WTC11 (cell line): ENCODE data around the gene NOP9. TPM values are rescaled to one million over a fixed set of nuclear protein-coding genes. Genes with fewer than 3 reads are reported as not detected.

Source experiments
- ATAC-seq: fragments of 200-7000 bp; cut with Tn5 transposase; 2 replicates; pipeline ENCODE4 v1.10.0; 2021; ENCODE audit warnings: mild to moderate bottlenecking, moderate library complexity
- CTCF ChIA-PET: fragments of 300-600 bp; sonication (Branson Sonifier 250); formaldehyde crosslinking; loops from one replicate; lab custom pipeline; 2021; ENCODE audit warnings: antibody characterized with exemption; lab: Charles Lee
- POLR2A ChIA-PET: fragments of 350-600 bp; sonication (Branson Sonifier 250); formaldehyde crosslinking; loops from one replicate; lab custom pipeline; 2021; ENCODE audit warnings: antibody characterized with exemption; lab: Charles Lee
- DNase-seq: peaks from one replicate; pipeline ENCODE4 v3.0.0; 2021; ENCODE audit warnings: low spot score
- H3K27ac Mint-ChIP-seq: 2 replicates; pipeline ENCODE4 v1.8.0; 2021; ENCODE audit warnings: mixed read lengths
- H3K27me3 Mint-ChIP-seq: 2 replicates; pipeline ENCODE4 v1.8.0; 2021; ENCODE audit warnings: low read depth, mild to moderate bottlenecking, moderate library complexity, mixed read lengths
- H3K36me3 Mint-ChIP-seq: 2 replicates; pipeline ENCODE4 v1.8.0; 2021; ENCODE audit warnings: mixed read lengths
- H3K4me1 Mint-ChIP-seq: 2 replicates; pipeline ENCODE4 v1.8.0; 2022; ENCODE audit warnings: mixed read lengths
- H3K4me3 Mint-ChIP-seq: 2 replicates; pipeline ENCODE4 v1.8.0; 2021; ENCODE audit warnings: mild to moderate bottlenecking, moderate library complexity, mixed read lengths
- H3K9me3 Mint-ChIP-seq: 2 replicates; pipeline ENCODE4 v1.8.0; 2021; ENCODE audit warnings: mixed read lengths
- CREB1 ChIP-seq: sonication (generic); formaldehyde crosslinking; IDR thresholded peaks from 2 replicates; pipeline ENCODE4 v1.8.0; 2023; ENCODE audit warnings: mild to moderate bottlenecking, missing genetic modification reagents
- ESRRA ChIP-seq: sonication (generic); formaldehyde crosslinking; IDR thresholded peaks from 2 replicates; pipeline ENCODE4 v1.8.1; 2022; ENCODE audit warnings: mild to moderate bottlenecking, missing genetic modification reagents, borderline replicate concordance
- FOXJ3 ChIP-seq: sonication (generic); formaldehyde crosslinking; IDR thresholded peaks from 2 replicates; pipeline ENCODE4 v1.9.0; 2021; ENCODE audit warnings: missing genetic modification reagents, mild to moderate bottlenecking, borderline replicate concordance
- GABPB1 ChIP-seq: sonication (generic); formaldehyde crosslinking; IDR thresholded peaks from 2 replicates; pipeline ENCODE4 v1.8.1; 2023; ENCODE audit warnings: mild to moderate bottlenecking, missing genetic modification reagents
- KAT7 ChIP-seq: sonication (generic); formaldehyde crosslinking; IDR thresholded peaks from 2 replicates; pipeline ENCODE4 v1.8.1; 2023; ENCODE audit warnings: missing genetic modification reagents, mild to moderate bottlenecking, borderline replicate concordance
- NR1H2 ChIP-seq: sonication (generic); formaldehyde crosslinking; IDR thresholded peaks from 2 replicates; pipeline ENCODE4 v1.9.0; 2021; ENCODE audit warnings: mild to moderate bottlenecking, moderate library complexity, missing genetic modification reagents
- OVOL2 ChIP-seq: fragments of 250-450 bp; sonication (Bioruptor Pico); IDR thresholded peaks from 2 replicates; pipeline ENCODE4 v1.9.0; 2021; ENCODE audit warnings: mild to moderate bottlenecking, borderline replicate concordance
- PRRX2 ChIP-seq: fragments of 250-450 bp; sonication (Bioruptor Pico); IDR thresholded peaks from 2 replicates; pipeline ENCODE4 v1.8.0; 2021; ENCODE audit warnings: mild to moderate bottlenecking
- ZNF219 ChIP-seq: sonication (generic); formaldehyde crosslinking; IDR thresholded peaks from 2 replicates; pipeline ENCODE4 v1.8.0; 2023; ENCODE audit warnings: missing genetic modification reagents, mild to moderate bottlenecking, borderline replicate concordance
- ZNF263 ChIP-seq: sonication (generic); formaldehyde crosslinking; IDR thresholded peaks from 2 replicates; pipeline ENCODE4 v1.8.1; 2022; ENCODE audit warnings: low read depth, mild to moderate bottlenecking, moderate library complexity, missing genetic modification reagents
- ZNF317 ChIP-seq: sonication (generic); formaldehyde crosslinking; IDR thresholded peaks from 2 replicates; pipeline ENCODE4 v1.8.1; 2023; ENCODE audit warnings: low read depth, mild to moderate bottlenecking, moderate library complexity, missing genetic modification reagents, borderline replicate concordance
- ZNF396 ChIP-seq: fragments of 250-450 bp; sonication (Bioruptor Pico); IDR thresholded peaks from 2 replicates; pipeline ENCODE4 v1.8.0; 2021; ENCODE audit warnings: mild to moderate bottlenecking, moderate library complexity, borderline replicate concordance
- total RNA-seq: library from RNA; stranded (reverse); gene quantifications from 3 replicates; pipeline ENCODE4 v1.2.3, GENCODE V29; 2021
- TF ChIP-seq, protein P1 (sequence below): fragments of 250-450 bp; sonication (Bioruptor Pico); IDR thresholded peaks from 2 replicates; pipeline ENCODE4 v2.1.2; 2022; ENCODE audit warnings: mild to moderate bottlenecking, moderate library complexity
- TF ChIP-seq, protein P2 (sequence below): sonication (generic); formaldehyde crosslinking; conservative IDR thresholded peaks from 2 replicates; pipeline ENCODE4 v1.8.1; 2023; ENCODE audit warnings: mild to moderate bottlenecking, low read depth, missing genetic modification reagents, moderate library complexity
- TF ChIP-seq, protein P3 (sequence below): sonication (generic); formaldehyde crosslinking; IDR thresholded peaks from 2 replicates; pipeline ENCODE4 v1.8.1; 2022; ENCODE audit warnings: mild to moderate bottlenecking, missing genetic modification reagents, moderate library complexity, borderline replicate concordance
- TF ChIP-seq, protein P4 (sequence below): sonication (generic); formaldehyde crosslinking; IDR thresholded peaks from 2 replicates; pipeline ENCODE4 v1.8.1; 2022; ENCODE audit warnings: mild to moderate bottlenecking, moderate library complexity, missing genetic modification reagents
- TF ChIP-seq, protein P5 (sequence below): sonication (generic); formaldehyde crosslinking; IDR thresholded peaks from 2 replicates; pipeline ENCODE4 v1.8.1; 2022; ENCODE audit warnings: missing genetic modification reagents, borderline replicate concordance
- TF ChIP-seq, protein P6 (sequence below): sonication (generic); formaldehyde crosslinking; conservative IDR thresholded peaks from 2 replicates; pipeline ENCODE4 v1.8.1; 2022; ENCODE audit warnings: mild to moderate bottlenecking, missing genetic modification reagents
- TF ChIP-seq, protein P7 (sequence below): fragments of 250-450 bp; sonication (Bioruptor Pico); IDR thresholded peaks from 2 replicates; pipeline ENCODE4 v1.9.0; 2021; ENCODE audit warnings: mild to moderate bottlenecking

Gene NOP9
- total RNA-seq, 1 experiment from 2014 or later: 44.4 TPM

DNA sequence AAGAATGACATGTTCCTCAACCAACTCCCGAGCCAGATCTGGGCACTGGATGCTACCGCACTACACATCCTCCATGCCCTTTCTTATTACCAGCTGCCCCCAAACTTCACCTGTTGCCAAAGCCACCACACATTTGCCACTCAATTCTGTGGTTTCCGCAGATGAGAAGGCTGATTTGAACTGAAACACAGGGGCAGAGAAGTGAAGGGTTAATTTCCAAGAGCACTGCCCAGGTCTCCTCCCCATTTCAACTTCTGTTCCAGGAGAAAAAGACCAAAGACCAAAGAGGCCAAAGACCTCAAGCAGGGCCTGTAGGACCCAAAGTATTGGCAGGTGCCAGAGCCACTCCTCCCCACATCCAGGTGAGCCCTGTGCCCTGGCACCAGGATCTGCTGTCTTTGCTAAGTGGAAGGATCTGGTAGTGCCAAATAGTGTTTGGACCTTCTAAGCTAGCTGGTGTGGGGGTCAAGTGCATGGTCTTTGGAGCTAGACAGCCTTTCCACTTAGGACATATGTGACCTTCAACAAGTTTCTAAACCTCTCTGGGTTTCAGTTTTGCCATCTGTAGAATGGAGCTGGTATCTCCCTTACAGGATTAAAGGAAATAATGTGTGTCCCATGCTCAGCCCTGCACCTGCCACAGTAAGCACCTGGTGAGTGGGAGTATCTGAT lies 8.1 kb upstream of the NOP9 start (continued):
- TF ChIP-seq, protein P1, sequence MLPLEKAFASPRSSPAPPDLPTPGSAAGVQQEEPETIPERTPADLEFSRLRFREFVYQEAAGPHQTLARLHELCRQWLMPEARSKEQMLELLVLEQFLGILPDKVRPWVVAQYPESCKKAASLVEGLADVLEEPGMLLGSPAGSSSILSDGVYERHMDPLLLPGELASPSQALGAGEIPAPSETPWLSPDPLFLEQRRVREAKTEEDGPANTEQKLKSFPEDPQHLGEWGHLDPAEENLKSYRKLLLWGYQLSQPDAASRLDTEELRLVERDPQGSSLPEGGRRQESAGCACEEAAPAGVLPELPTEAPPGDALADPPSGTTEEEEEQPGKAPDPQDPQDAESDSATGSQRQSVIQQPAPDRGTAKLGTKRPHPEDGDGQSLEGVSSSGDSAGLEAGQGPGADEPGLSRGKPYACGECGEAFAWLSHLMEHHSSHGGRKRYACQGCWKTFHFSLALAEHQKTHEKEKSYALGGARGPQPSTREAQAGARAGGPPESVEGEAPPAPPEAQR (CRISPR knock-in tag): no peak
- TF ChIP-seq ZNF317 (CRISPR knock-in tag) (no peak), KAT7 (CRISPR knock-in tag) (no peak), ZNF396 (no peak)
- TF ChIP-seq, protein P2, sequence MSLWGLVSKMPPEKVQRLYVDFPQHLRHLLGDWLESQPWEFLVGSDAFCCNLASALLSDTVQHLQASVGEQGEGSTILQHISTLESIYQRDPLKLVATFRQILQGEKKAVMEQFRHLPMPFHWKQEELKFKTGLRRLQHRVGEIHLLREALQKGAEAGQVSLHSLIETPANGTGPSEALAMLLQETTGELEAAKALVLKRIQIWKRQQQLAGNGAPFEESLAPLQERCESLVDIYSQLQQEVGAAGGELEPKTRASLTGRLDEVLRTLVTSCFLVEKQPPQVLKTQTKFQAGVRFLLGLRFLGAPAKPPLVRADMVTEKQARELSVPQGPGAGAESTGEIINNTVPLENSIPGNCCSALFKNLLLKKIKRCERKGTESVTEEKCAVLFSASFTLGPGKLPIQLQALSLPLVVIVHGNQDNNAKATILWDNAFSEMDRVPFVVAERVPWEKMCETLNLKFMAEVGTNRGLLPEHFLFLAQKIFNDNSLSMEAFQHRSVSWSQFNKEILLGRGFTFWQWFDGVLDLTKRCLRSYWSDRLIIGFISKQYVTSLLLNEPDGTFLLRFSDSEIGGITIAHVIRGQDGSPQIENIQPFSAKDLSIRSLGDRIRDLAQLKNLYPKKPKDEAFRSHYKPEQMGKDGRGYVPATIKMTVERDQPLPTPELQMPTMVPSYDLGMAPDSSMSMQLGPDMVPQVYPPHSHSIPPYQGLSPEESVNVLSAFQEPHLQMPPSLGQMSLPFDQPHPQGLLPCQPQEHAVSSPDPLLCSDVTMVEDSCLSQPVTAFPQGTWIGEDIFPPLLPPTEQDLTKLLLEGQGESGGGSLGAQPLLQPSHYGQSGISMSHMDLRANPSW (CRISPR knock-in tag): no peak

DNA sequence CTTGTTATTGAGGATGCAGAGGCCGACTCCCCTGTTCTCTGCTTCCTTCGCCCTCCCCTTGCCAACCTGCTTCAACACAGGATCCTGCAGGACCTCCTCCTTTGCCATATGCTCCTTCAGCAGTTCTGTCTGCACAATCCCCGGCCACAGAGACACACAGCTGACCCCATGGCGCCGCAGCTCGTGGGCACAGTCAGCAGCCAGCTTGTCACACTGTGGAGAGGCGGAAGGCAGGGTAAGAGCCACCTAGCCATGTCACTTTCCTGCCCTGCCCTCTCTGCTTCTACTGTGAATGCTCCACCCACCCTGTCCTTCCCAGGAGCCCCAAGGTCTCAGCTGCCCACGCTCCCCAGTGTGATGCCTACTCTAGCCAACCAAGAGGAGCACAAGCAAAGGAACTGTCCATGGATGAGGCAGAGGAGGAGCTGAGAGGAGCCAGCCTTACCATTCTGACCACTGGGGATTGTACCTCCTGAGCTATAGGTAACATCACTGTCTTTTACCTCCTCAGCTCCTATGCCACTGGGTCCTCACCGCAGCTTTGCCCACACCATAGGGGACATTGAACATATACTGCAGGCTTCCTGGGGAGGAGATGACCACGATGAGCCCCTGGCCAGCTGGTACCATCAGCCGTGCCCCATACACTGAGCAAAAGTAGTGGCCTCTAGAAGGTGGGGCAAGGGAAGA lies 7.4 kb upstream of the NOP9 start:
- H3K4me3 Mint-ChIP-seq: no peak overlapping the region
- TF ChIP-seq, protein P3, sequence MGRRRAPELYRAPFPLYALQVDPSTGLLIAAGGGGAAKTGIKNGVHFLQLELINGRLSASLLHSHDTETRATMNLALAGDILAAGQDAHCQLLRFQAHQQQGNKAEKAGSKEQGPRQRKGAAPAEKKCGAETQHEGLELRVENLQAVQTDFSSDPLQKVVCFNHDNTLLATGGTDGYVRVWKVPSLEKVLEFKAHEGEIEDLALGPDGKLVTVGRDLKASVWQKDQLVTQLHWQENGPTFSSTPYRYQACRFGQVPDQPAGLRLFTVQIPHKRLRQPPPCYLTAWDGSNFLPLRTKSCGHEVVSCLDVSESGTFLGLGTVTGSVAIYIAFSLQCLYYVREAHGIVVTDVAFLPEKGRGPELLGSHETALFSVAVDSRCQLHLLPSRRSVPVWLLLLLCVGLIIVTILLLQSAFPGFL (CRISPR knock-in tag): no peak
- TF ChIP-seq ESRRA (CRISPR knock-in tag) (no peak), FOXJ3 (CRISPR knock-in tag) (no peak), GABPB1 (CRISPR knock-in tag) (no peak)
- ATAC-seq (no peak), DNase-seq (no peak)
- no peaks in the 10 kb centered on the region for H3K9me3 Mint-ChIP-seq
- no peak overlapping the region for H3K27ac Mint-ChIP-seq
- no peaks in the 10 kb centered on the region; the same call in none of the 2 replicates for H3K36me3 Mint-ChIP-seq
- no peaks in the 10 kb centered on the region for H3K27me3 Mint-ChIP-seq
- ChIA-PET POLR2A (no interaction called here), CTCF (interaction anchor here (1.2 to 2.3 kb wide), 3 partner anchors 16 to 50 kb away, joined by 3 to 8 read pairs (median 3); partner anchors contain the start of genes CIDEB, RABGGTA and TINF2)
- H3K4me1 Mint-ChIP-seq: no peaks in the 10 kb centered on the region; the same call in 1 of the 2 replicates

DNA sequence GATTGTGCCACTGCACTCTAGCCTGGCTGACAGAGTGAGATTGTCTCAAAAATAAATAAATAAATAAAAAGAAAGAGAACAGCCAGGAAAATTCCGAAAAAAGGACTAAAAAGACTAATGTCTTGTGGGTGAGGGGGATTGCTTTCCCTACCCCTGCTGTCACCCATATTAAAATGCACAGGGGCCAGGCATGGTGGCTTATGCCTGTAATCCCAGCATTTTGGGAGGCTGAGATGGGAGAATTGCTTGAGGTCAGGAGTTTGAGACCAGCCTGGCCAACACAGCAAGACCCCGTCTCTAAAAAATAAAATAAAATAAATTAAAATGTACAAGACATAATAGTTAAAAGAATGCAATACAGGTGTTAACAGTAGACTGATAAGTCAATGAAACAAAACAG lies 6.1 kb upstream of the NOP9 start:
- CTCF ChIA-PET: interaction anchor here (0.8 to 2.3 kb wide), 2 partner anchors 15 to 40 kb away, joined by 4 to 8 read pairs; partner anchors contain the start of gene CIDEB
- POLR2A ChIA-PET: no interaction called here
- DNase-seq (no peak), ATAC-seq (no peak)
- TF ChIP-seq OVOL2 (CRISPR knock-in tag) (no peak), ZNF263 (no peak), FOXJ3 (CRISPR knock-in tag) (no peak), CREB1 (CRISPR knock-in tag) (no peak), PRRX2 (CRISPR knock-in tag) (no peak), NR1H2 (CRISPR knock-in tag) (no peak), KAT7 (CRISPR knock-in tag) (no peak), ZNF219 (CRISPR knock-in tag) (no peak)
- TF ChIP-seq, protein P4, sequence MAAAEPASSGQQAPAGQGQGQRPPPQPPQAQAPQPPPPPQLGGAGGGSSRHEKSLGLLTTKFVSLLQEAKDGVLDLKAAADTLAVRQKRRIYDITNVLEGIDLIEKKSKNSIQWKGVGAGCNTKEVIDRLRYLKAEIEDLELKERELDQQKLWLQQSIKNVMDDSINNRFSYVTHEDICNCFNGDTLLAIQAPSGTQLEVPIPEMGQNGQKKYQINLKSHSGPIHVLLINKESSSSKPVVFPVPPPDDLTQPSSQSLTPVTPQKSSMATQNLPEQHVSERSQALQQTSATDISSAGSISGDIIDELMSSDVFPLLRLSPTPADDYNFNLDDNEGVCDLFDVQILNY (CRISPR knock-in tag): no peak
- TF ChIP-seq, protein P5, sequence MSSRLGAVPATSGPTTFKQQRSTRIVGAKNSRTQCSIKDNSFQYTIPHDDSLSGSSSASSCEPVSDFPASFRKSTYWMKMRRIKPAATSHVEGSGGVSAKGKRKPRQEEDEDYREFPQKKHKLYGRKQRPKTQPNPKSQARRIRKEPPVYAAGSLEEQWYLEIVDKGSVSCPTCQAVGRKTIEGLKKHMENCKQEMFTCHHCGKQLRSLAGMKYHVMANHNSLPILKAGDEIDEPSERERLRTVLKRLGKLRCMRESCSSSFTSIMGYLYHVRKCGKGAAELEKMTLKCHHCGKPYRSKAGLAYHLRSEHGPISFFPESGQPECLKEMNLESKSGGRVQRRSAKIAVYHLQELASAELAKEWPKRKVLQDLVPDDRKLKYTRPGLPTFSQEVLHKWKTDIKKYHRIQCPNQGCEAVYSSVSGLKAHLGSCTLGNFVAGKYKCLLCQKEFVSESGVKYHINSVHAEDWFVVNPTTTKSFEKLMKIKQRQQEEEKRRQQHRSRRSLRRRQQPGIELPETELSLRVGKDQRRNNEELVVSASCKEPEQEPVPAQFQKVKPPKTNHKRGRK: no peak
- TF ChIP-seq, protein P6, sequence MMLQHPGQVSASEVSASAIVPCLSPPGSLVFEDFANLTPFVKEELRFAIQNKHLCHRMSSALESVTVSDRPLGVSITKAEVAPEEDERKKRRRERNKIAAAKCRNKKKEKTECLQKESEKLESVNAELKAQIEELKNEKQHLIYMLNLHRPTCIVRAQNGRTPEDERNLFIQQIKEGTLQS (CRISPR knock-in tag): no peak
- TF ChIP-seq, protein P7, sequence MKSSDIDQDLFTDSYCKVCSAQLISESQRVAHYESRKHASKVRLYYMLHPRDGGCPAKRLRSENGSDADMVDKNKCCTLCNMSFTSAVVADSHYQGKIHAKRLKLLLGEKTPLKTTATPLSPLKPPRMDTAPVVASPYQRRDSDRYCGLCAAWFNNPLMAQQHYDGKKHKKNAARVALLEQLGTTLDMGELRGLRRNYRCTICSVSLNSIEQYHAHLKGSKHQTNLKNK (CRISPR knock-in tag): no peak
- H3K27me3 Mint-ChIP-seq: no peaks in the 10 kb centered on the region
- no peak overlapping the region for H3K4me3 Mint-ChIP-seq
- H3K4me1 Mint-ChIP-seq: peaks cover 6% of the 10 kb centered on the region
- no peak overlapping the region for H3K27ac Mint-ChIP-seq
- H3K36me3 Mint-ChIP-seq: no peaks in the 10 kb centered on the region; the same call in none of the 2 replicates
- no peaks in the 10 kb centered on the region for H3K9me3 Mint-ChIP-seq
